HFF-Myc (cell line): ENCODE measurements around the gene PKD2L2.
"Not testable (repeated sequence)": the region's sequence is repeated elsewhere in the genome, so short reads cannot be mapped to it uniquely, and the experiment has no call there.

Experiments
- DNase-seq: peaks from one replicate; pipeline ENCODE4 v3.0.0-alpha.2; 2011; ENCODE audit warnings: low read depth; ENCODE audit errors: extremely low read depth
- H3K4me3 ChIP-seq: replicated peaks from 2 replicates; pipeline ENCODE4 v1.5.1; 2011; ENCODE audit warnings: low read depth, mild to moderate bottlenecking, control low read depth, low read length
- TF ChIP-seq, protein P1 (sequence below): IDR thresholded peaks from 2 replicates; pipeline ENCODE4 v1.5.1; 2012; ENCODE audit warnings: mild to moderate bottlenecking, low read depth, low read length, control low read depth; ENCODE audit errors: missing control alignments

PKD2L2 gene

DNA sequence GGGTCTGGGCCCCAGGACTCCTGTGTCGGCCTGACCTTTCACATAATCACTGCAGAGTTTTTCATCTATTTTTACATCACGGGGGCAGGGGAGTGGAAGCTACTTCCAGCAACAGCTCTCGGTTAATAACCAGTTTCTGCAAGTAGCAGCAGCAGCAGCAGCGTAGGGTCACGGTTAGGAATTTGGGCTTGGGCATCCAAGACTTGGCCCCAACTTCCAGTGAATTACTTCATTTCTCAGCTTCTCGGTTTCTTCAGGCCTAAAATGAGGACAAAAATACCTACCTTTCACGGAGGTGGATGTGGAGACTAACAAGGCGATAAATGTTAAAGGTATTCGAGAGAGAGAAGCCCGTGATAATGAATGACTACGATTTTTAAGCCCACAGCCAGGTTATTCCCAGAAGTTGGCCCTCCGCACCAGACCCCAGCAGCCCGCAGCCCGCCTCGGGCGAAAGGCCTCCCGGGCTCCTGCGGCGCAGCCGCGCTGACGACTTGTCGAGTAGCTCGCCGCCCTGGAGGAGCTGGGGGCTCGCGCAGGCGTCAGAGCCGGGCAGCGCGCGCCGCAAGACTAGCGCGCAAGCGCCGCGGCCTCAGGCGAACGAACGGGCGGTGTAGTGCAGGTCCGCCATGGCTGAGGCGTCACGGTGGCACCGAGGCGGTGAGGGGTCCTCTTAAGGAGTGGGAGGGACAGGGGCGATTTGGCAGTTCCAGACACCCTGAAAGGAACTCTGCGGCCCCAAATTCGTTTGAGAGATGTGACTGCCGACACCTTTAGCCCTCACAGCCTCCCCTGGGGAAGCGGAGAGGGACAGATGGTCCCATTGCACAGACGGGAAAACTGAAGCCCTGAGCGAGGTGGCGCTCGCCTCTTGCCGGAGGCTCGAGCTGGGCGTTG, at the start of gene PKD2L2:
TSS of gene PKD2L2 (plus strand) at position 595 of the 897 bp plus-strand sequence. CDS start at position 630, 35 bp downstream.
- peak; percentile 20 for DNase-seq
- H3K4me3 ChIP-seq, result peak within 1 kb of the TSS; percentile 47
- TF ChIP-seq, protein P1, sequence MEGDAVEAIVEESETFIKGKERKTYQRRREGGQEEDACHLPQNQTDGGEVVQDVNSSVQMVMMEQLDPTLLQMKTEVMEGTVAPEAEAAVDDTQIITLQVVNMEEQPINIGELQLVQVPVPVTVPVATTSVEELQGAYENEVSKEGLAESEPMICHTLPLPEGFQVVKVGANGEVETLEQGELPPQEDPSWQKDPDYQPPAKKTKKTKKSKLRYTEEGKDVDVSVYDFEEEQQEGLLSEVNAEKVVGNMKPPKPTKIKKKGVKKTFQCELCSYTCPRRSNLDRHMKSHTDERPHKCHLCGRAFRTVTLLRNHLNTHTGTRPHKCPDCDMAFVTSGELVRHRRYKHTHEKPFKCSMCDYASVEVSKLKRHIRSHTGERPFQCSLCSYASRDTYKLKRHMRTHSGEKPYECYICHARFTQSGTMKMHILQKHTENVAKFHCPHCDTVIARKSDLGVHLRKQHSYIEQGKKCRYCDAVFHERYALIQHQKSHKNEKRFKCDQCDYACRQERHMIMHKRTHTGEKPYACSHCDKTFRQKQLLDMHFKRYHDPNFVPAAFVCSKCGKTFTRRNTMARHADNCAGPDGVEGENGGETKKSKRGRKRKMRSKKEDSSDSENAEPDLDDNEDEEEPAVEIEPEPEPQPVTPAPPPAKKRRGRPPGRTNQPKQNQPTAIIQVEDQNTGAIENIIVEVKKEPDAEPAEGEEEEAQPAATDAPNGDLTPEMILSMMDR, result no peak

DNA sequence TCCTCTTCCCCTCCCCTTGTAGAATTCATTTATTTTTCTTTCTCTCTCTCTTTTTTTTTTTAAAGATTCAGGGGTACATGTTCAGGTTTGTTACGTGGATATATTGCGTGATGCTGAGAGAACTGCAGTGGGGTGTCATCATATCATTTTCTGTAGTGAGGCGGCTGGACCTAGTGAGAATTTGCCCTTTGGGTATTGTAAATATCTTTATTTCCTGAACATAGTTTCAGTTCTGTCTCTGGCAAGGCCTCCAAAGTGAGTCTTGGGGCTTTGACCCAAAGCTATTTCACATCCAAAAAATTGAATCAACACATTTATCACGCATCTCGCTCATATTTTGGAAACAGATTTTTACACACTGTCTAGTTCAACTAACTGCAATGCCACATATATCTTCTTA, 47.0 kb upstream of the PKD2L2 start:
- TF ChIP-seq, protein P1, result no peak
- H3K4me3 ChIP-seq, result no peak overlapping the region
- no peak for DNase-seq

DNA sequence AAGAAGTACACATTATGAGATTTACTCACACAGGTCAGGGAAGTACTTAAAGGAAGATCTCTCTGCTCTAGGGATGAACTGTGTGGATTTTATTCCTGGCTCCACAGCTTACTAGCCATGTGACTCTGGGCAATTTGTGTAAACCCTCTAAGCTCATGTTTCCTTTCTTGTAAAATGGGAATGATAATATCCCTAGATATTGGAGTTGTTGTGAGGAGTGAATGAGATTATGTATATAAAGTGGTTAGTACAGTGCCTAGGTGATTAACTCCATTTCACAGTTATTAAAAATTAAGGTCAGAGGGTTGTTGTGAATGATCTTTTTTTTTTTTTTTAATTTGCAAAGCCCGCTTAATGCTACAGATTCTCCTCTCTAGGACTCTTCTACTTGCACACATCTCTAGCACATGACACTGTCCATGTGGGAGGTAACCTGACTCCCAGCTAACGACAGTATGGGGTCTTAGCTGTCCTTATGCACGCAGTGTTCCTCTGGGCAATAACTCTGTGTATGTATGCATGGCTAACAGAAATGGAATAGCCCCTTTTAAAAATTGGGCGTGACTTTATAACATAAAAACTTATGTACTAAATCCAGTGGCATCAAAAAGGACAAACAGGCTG, 45.5 kb upstream of the PKD2L2 start:
- TF ChIP-seq, protein P1, result no peak
- DNase-seq, result no peak
- H3K4me3 ChIP-seq, result no peak overlapping the region

DNA sequence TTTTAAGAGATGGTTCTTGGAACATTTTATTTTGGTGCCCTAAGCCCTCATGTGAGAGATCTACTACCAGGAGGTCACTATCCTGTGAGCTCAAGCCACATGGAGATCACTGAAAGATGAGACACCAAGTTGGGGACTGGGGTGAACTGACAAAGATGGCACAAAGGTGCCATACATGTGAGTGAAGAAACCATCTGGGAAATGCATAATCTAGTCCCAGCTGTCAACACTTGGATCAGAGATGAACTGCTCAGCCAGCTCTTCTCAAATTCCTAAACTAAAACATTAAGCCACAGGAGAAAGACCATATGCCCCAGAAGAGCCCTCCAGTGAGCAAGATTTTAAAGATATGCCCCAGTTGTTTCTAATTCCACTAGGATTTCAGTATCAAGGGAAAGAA, 43.8 kb upstream of the PKD2L2 start:
- no peak for DNase-seq
- H3K4me3 ChIP-seq, result no peak overlapping the region
- TF ChIP-seq, protein P1, result no peak

DNA sequence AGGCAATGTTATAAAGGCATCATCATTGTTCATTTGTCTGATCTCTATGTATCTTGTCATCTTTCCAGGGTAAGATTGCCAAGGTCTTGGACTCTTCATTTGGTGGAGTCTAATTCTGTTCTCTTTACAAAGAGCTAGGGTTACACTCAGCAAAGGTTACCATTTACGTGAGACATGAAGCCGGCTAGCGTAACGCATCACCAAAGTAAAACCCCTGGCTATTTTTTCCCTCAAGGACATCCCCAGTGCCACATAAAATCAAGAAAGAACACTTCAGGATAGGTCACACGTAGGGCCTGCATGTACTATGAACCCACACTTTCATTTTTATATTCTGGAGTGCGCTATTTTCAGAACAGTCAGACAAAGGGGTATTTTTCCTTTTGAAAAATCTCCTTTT, 41.6 kb upstream of the PKD2L2 start:
- TF ChIP-seq, protein P1, result no peak
- H3K4me3 ChIP-seq, result no peak overlapping the region
- no peak for DNase-seq

DNA sequence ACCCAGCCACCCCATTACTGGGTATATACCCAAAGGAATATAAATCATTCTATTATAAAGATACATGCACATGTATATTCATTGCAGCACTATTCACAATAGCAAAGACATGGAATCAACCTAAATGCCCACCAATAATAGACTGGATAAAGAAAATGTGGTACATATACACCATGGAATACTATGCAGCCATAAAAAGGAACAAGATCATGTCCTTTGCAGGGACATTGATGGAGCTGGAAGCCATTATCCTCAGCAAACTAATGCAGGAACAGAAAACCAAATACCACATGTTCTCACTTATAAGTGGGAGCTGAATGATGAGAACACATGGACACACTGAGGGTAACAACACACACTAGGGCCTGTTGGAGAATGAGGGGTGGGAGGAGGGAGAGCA, 36.1 kb upstream of the PKD2L2 start:
- H3K4me3 ChIP-seq, DNase-seq: not testable (repeated sequence)

DNA sequence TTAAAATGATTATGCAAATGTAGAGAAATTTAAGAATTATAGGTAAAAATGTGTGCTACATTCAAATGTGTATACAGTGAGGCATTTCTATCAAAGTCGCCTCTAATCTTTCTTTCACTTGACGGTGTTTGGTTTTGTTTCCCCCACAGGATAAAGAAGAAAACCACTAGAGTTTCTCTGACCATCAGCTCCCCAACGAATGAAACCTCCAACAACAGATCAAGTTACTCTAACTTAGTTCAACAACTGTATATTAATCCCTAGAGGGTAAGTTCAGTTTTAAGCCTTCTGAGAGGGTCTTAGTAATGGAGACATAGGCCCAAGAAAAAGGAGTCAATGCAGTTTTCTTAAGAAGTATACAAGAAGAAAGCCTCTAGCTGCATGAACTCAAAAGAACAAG, 33.1 kb upstream of the PKD2L2 start:
- H3K4me3 ChIP-seq, result no peak overlapping the region
- TF ChIP-seq, protein P1, result no peak
- DNase-seq, result no peak
